Caco-2 (cell line): Measurements from ENCODE around the gene PJVK. TPM values are rescaled to one million over a fixed set of nuclear protein-coding genes. Genes with fewer than 3 reads are reported as not detected.

Experiments
- BruUV-seq: library from RNA; stranded (reverse); fragments of 400-500 nt; replicated peaks from 2 replicates; lab custom pipeline; 2021; lab: Mats Ljungman, UMichigan
- CTCF ChIA-PET: fragments of 300-600 bp; sonication (Branson Sonifier 250); formaldehyde crosslinking; loops from one replicate; lab custom pipeline; 2022; ENCODE audit warnings: antibody characterized with exemption; lab: Charles Lee
- POLR2A ChIA-PET: fragments of 300-600 bp; sonication (Branson Sonifier 250); formaldehyde crosslinking; loops from one replicate; lab custom pipeline; 2022; ENCODE audit warnings: antibody characterized with exemption; lab: Charles Lee
- DNase-seq, 2 experiments: peaks; one replicate each; pipeline versions ENCODE4 v3.0.0 to v3.0.0-alpha.2; 2020 to 2022
- H3K27me3 ChIP-seq: replicated peaks from 2 replicates; pipeline ENCODE4 v1.6.0; 2011; ENCODE audit warnings: low read length; ENCODE audit not compliant: control insufficient read depth, insufficient read depth
- H3K36me3 ChIP-seq: 2 replicates; pipeline ENCODE4 v1.5.1; 2011; ENCODE audit warnings: low read length; ENCODE audit not compliant: control insufficient read depth, insufficient read depth
- H3K4me1 ChIP-seq: fragments of 250-450 bp; sonication (Bioruptor Pico); 2 replicates; pipeline ENCODE4 v1.5.1; 2020; ENCODE audit warnings: mild to moderate bottlenecking
- H3K4me3 ChIP-seq: 2 replicates; pipeline ENCODE4 v1.5.1; 2011; ENCODE audit warnings: low read depth, mild to moderate bottlenecking, control low read depth, low read length
- H3K9me3 ChIP-seq: fragments of 250-450 bp; sonication (Bioruptor Pico); 2 replicates; pipeline ENCODE4 v1.5.1; 2020; ENCODE audit warnings: mild to moderate bottlenecking, moderate library complexity
- H3K27ac Mint-ChIP-seq: one replicate; pipeline ENCODE4 v1.8.0; 2022; ENCODE audit warnings: mixed read lengths; ENCODE audit not compliant: unreplicated experiment
- H3K27me3 Mint-ChIP-seq: one replicate; pipeline ENCODE4 v1.8.0; 2022; ENCODE audit warnings: mixed read lengths; ENCODE audit not compliant: insufficient read depth, unreplicated experiment
- H3K36me3 Mint-ChIP-seq: one replicate; pipeline ENCODE4 v1.8.0; 2022; ENCODE audit warnings: mild to moderate bottlenecking, mixed read lengths; ENCODE audit not compliant: insufficient read depth, unreplicated experiment
- H3K4me1 Mint-ChIP-seq: one replicate; pipeline ENCODE4 v1.8.0; 2022; ENCODE audit warnings: low read depth, mixed read lengths; ENCODE audit not compliant: unreplicated experiment
- H3K4me3 Mint-ChIP-seq: one replicate; pipeline ENCODE4 v1.8.0; 2022; ENCODE audit warnings: mild to moderate bottlenecking, moderate library complexity, mixed read lengths; ENCODE audit not compliant: unreplicated experiment
- H3K9me3 Mint-ChIP-seq: one replicate; pipeline ENCODE4 v1.8.0; 2022; ENCODE audit warnings: mixed read lengths; ENCODE audit not compliant: unreplicated experiment
- intact Hi-C: fragments of 100-400 bp; cut with micrococcal nuclease; formaldehyde crosslinking; loops from one replicate; pipeline ENCODE4 v1.10.0; 2022; ENCODE audit not compliant: unreplicated experiment
- total RNA-seq: library from RNA; stranded (reverse); gene quantifications from 2 replicates; pipeline ENCODE4 v1.2.3, GENCODE V29; 2022
- TF ChIP-seq, protein P1 (sequence below), 2 experiments: fragments of 200-600 bp in 1 of 2; IDR thresholded peaks; 1 replicate in 1 of 2; 2 replicates in 1 of 2; pipeline versions ENCODE4 v1.5.1 to v1.8.0; 2011 to 2022; ENCODE audit warnings: antibody characterized with exemption in 1 of 2, control low read depth in 1 of 2, inconsistent platforms in 1 of 2, low read depth in 1 of 2, low read length in 1 of 2, mild to moderate bottlenecking in 1 of 2, moderate library complexity in 1 of 2; ENCODE audit not compliant: insufficient read depth in 1 of 2, severe bottlenecking in 1 of 2, unreplicated experiment in 1 of 2

The PJVK gene
- total RNA-seq, 1 experiment from 2014 or later = 2.9 TPM

DNA sequence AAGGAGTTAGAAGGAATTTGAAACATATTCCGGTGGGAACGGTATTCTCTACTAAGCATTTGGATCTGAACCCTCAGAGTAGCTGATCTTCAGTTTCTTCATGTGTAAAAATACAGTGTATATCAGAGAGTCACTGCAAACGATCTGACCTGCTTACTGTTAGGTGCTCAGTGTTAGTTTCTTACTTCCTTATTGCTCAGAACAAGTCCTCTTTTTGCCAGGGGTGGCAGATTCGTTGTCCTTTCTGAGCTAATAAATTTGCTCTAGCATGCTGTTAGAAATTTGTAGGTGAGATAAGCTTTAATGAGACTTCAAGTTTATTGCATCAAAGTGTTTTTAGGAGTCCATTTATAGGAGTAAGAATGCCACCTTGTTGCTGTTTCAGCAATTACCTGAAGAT lies 44.9 kb downstream of the PJVK start:
- Mint-ChIP-seq H3K9me3 (no peaks in the 10 kb centered on the region), H3K4me1 (no peaks in the 10 kb centered on the region), H3K36me3 (peaks cover 31% of the 10 kb centered on the region), H3K4me3 (no peak overlapping the region), H3K27me3 (no peaks in the 10 kb centered on the region), H3K27ac (no peak overlapping the region)
- no peaks in the 10 kb centered on the region for H3K4me1 ChIP-seq
- TF ChIP-seq, protein P1, sequence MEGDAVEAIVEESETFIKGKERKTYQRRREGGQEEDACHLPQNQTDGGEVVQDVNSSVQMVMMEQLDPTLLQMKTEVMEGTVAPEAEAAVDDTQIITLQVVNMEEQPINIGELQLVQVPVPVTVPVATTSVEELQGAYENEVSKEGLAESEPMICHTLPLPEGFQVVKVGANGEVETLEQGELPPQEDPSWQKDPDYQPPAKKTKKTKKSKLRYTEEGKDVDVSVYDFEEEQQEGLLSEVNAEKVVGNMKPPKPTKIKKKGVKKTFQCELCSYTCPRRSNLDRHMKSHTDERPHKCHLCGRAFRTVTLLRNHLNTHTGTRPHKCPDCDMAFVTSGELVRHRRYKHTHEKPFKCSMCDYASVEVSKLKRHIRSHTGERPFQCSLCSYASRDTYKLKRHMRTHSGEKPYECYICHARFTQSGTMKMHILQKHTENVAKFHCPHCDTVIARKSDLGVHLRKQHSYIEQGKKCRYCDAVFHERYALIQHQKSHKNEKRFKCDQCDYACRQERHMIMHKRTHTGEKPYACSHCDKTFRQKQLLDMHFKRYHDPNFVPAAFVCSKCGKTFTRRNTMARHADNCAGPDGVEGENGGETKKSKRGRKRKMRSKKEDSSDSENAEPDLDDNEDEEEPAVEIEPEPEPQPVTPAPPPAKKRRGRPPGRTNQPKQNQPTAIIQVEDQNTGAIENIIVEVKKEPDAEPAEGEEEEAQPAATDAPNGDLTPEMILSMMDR (IDR thresholded peaks at IDR 0.05; ENCODE audit: insufficient read depth in 1 of 2, low read depth in 1 of 2, low read length in 1 of 2, severe bottlenecking in 1 of 2, unreplicated experiment in 1 of 2) = no peak
- BruUV-seq = no TSS peak
- H3K27me3 ChIP-seq = no peaks in the 10 kb centered on the region
- ChIA-PET POLR2A (interaction anchor here (1.2 kb wide), 1 partner anchor 45 kb away, joined by 3 read pairs; the partner anchor contains the start of genes PJVK and PRKRA), CTCF (no interaction called here)
- no peaks in the 10 kb centered on the region; the same call in 1 of the 2 replicates for H3K36me3 ChIP-seq
- no peaks in the 10 kb centered on the region for H3K9me3 ChIP-seq
- no peak overlapping the region for H3K4me3 ChIP-seq
- intact Hi-C loops = no loop called here
- no peak for DNase-seq

DNA sequence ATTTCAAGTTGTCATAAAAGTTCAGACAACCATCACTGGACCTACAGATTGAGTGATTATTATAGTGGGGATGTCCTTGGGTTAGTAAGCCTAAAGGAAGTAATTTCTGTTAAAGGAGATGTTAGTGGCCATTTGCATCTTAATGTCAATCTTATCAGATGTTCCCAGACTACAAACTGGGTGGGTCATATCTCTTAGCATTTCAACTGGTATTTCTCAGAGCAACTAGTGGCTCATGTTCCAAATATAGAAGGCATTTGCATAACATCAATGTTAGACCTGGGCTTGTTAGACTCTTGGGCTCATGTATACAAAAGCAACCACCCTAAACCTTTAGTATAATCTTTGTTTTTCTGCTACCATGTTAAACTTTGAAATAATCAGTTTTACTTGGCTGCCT lies 47.0 kb downstream of the PJVK start:
- no TSS peak for BruUV-seq
- ChIA-PET POLR2A (no interaction called here), CTCF (no interaction called here)
- no peak for DNase-seq
- TF ChIP-seq, protein P1 (IDR thresholded peaks at IDR 0.05; ENCODE audit: insufficient read depth in 1 of 2, low read depth in 1 of 2, low read length in 1 of 2, severe bottlenecking in 1 of 2, unreplicated experiment in 1 of 2) = no peak
- no peaks in the 10 kb centered on the region for H3K27me3 ChIP-seq
- Mint-ChIP-seq H3K27ac (no peak overlapping the region), H3K4me3 (no peak overlapping the region), H3K9me3 (no peaks in the 10 kb centered on the region), H3K36me3 (peaks cover 34% of the 10 kb centered on the region), H3K4me1 (no peaks in the 10 kb centered on the region), H3K27me3 (no peaks in the 10 kb centered on the region)
- intact Hi-C loops = no loop called here
- no peaks in the 10 kb centered on the region; the same call in 1 of the 2 replicates for H3K36me3 ChIP-seq
- H3K4me1 ChIP-seq = no peaks in the 10 kb centered on the region
- no peaks in the 10 kb centered on the region for H3K9me3 ChIP-seq
- no peak overlapping the region for H3K4me3 ChIP-seq

DNA sequence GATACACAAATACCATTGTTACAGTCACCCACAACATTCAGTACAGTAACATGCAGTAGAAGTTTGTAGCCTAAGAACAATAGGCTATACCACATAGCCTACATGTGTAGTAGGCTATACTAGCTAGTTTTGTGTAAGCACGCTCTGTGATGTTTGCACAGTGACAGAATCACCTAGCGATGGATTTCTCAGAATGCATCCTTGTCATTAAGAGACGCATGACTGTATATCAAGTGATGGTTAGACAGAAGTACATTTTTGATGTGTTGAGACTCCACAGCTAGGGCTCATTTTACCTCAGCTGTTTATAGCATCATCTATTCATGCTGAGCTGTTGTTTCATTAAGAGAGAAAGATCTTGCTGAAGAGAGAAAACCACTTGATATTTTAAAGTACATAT lies 48.5 kb downstream of the PJVK start:
- Mint-ChIP-seq H3K9me3 (no peaks in the 10 kb centered on the region), H3K4me1 (no peaks in the 10 kb centered on the region), H3K4me3 (no peak overlapping the region), H3K27me3 (no peaks in the 10 kb centered on the region), H3K36me3 (peaks cover 29% of the 10 kb centered on the region), H3K27ac (no peak overlapping the region)
- no peak overlapping the region for H3K4me3 ChIP-seq
- BruUV-seq = no TSS peak
- DNase-seq = no peak
- H3K27me3 ChIP-seq = no peaks in the 10 kb centered on the region
- H3K4me1 ChIP-seq = no peaks in the 10 kb centered on the region
- CTCF ChIA-PET = no interaction called here
- POLR2A ChIA-PET = no interaction called here
- intact Hi-C loops = no loop called here
- H3K36me3 ChIP-seq = no peaks in the 10 kb centered on the region; the same call in 1 of the 2 replicates
- TF ChIP-seq, protein P1 (IDR thresholded peaks at IDR 0.05; ENCODE audit: insufficient read depth in 1 of 2, low read depth in 1 of 2, low read length in 1 of 2, severe bottlenecking in 1 of 2, unreplicated experiment in 1 of 2) = no peak
- no peaks in the 10 kb centered on the region for H3K9me3 ChIP-seq
